ENCODE measurements around the gene TMEM178B. TPM values are rescaled to one million over a fixed set of nuclear protein-coding genes. Genes with fewer than 3 reads are reported as not detected.

TMEM178B gene
- total and polyA plus RNA-seq, 10 of the 15 experiments (the other 5 are each of a cell fraction or from before 2014, with no cell fraction given) = 0.01 to 1.1 (median 0.04) TPM; not detected in 2

DNA sequence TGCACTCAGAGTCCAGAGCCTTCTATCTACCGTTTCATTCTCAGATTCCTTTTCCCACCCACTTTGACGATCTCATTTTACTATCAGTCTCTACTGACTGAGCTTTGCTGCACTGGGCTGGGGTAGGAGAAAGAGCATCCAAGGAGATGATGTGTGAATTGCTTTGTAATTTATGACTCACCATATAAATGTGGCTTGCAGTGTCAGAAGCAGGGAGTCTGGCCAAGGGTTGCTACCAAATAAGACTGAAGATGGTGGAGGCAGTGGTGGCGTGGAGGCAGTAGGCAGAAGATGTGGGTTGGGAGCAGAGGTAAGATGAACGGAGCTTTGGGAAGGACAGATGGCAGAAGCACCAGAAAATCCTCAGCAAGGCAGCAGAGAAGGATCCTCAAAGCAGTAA, 404.0 kb downstream of the TMEM178B start:
- ChIA-PET CTCF (interaction anchor here (1.2 kb wide), 1 partner anchor 10 kb away, joined by 3 read pairs; no protein-coding TSS in a partner anchor), RAD21 (ENCODE audit: unreplicated experiment) (no interaction called here), POLR2A (no interaction called here), SMC1A (ENCODE audit: uncharacterized antibody, unreplicated experiment) (no interaction called here)
- intact Hi-C loops (cut with micrococcal nuclease; ENCODE audit: unreplicated experiment) = no loop called here
- ATAC-seq = no peak
- Histone ChIP-seq H3K4me2 (ENCODE audit: control insufficient read depth, insufficient read depth) (no peak overlapping the region), H3K27me3 (replicated peaks in 1 of 2; ENCODE audit: control insufficient read depth in 2 of 2, insufficient read depth in 2 of 2, low read length in 1 of 2) (peaks cover 0 to 3% of the 10 kb centered on the region in 2 experiments; a peak in 3 of 4 replicates), H3K9me3 (replicated peaks; ENCODE audit: control insufficient read depth, insufficient read depth, low read length) (no peaks in the 10 kb centered on the region), H3K79me2 (ENCODE audit: control insufficient read depth, insufficient read depth, low read length) (no peaks in the 10 kb centered on the region), H4K20me1 (ENCODE audit: control insufficient read depth, insufficient read depth) (no peaks in the 10 kb centered on the region), H3K4me1 (ENCODE audit: control insufficient read depth, insufficient read depth, low read length) (no peaks in the 10 kb centered on the region), H3K4me3 (no peak overlapping the region), H3K9ac (ENCODE audit: control insufficient read depth, insufficient read depth, low read length) (no peak overlapping the region), H2AFZ (ENCODE audit: control insufficient read depth, low read depth, low read length) (no peak overlapping the region), H3K36me3 (ENCODE audit: control insufficient read depth in 2 of 2, insufficient read depth in 2 of 2, low read length in 1 of 2) (no peaks in the 10 kb centered on the region), H3K27ac (ENCODE audit: control insufficient read depth, insufficient read depth) (no peak overlapping the region)
- no peak for DNase-seq (ENCODE audit: low read depth, low spot score)
- WGBS (ENCODE audit: insufficient coverage, insufficient replicate concordance, low lambda C conversion rate, missing lambda C conversion rate) = 29% methylated on average over 4 of the region's 4 CpGs
- TF ChIP-seq, protein P1, sequence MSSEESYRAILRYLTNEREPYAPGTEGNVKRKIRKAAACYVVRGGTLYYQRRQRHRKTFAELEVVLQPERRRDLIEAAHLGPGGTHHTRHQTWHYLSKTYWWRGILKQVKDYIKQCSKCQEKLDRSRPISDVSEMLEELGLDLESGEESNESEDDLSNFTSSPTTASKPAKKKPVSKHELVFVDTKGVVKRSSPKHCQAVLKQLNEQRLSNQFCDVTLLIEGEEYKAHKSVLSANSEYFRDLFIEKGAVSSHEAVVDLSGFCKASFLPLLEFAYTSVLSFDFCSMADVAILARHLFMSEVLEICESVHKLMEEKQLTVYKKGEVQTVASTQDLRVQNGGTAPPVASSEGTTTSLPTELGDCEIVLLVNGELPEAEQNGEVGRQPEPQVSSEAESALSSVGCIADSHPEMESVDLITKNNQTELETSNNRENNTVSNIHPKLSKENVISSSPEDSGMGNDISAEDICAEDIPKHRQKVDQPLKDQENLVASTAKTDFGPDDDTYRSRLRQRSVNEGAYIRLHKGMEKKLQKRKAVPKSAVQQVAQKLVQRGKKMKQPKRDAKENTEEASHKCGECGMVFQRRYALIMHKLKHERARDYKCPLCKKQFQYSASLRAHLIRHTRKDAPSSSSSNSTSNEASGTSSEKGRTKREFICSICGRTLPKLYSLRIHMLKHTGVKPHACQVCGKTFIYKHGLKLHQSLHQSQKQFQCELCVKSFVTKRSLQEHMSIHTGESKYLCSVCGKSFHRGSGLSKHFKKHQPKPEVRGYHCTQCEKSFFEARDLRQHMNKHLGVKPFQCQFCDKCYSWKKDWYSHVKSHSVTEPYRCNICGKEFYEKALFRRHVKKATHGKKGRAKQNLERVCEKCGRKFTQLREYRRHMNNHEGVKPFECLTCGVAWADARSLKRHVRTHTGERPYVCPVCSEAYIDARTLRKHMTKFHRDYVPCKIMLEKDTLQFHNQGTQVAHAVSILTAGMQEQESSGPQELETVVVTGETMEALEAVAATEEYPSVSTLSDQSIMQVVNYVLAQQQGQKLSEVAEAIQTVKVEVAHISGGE (CRISPR knock-in tag; IDR thresholded peaks at IDR 0.05) = no peak
- TF ChIP-seq ZNF384 (IDR thresholded peaks at IDR 0.05; ENCODE audit: borderline replicate concordance, low read depth, low read length) (no peak), YY1 (IDR thresholded peaks at IDR 0.05; ENCODE audit: low read depth, low read length) (no peak), SPI1 (IDR thresholded peaks at IDR 0.05; ENCODE audit: borderline replicate concordance, insufficient read depth, low read depth, low read length) (no peak), TAF1 (IDR thresholded peaks at IDR 0.05; ENCODE audit: borderline replicate concordance, low read depth, low read length) (no peak), MTA2 (IDR thresholded peaks at IDR 0.05; ENCODE audit: low read depth) (no peak), CREB1 (IDR thresholded peaks at IDR 0.05; ENCODE audit: low read depth) (no peak), ETV6 (conservative IDR thresholded peaks at IDR 0.05 in 1 of 2, IDR thresholded peaks at IDR 0.05 in 1 of 2; ENCODE audit: borderline replicate concordance in 1 of 2, low read depth in 1 of 2) (no peak), RBBP5 (conservative IDR thresholded peaks at IDR 0.05) (no peak), ATF7 (IDR thresholded peaks at IDR 0.05; ENCODE audit: low read depth) (no peak), NFIC (IDR thresholded peaks at IDR 0.05; ENCODE audit: low read depth, low read length) (no peak), PML (IDR thresholded peaks at IDR 0.05; ENCODE audit: low read length) (no peak)
- TF ChIP-seq, protein P2, sequence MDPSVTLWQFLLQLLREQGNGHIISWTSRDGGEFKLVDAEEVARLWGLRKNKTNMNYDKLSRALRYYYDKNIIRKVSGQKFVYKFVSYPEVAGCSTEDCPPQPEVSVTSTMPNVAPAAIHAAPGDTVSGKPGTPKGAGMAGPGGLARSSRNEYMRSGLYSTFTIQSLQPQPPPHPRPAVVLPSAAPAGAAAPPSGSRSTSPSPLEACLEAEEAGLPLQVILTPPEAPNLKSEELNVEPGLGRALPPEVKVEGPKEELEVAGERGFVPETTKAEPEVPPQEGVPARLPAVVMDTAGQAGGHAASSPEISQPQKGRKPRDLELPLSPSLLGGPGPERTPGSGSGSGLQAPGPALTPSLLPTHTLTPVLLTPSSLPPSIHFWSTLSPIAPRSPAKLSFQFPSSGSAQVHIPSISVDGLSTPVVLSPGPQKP (IDR thresholded peaks at IDR 0.05; ENCODE audit: low read depth, low read length) = no peak
- TF ChIP-seq, protein P3, sequence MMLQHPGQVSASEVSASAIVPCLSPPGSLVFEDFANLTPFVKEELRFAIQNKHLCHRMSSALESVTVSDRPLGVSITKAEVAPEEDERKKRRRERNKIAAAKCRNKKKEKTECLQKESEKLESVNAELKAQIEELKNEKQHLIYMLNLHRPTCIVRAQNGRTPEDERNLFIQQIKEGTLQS (IDR thresholded peaks at IDR 0.05; ENCODE audit: borderline replicate concordance, extremely low read depth, low read depth, low read length) = no peak
- TF ChIP-seq, protein P4, sequence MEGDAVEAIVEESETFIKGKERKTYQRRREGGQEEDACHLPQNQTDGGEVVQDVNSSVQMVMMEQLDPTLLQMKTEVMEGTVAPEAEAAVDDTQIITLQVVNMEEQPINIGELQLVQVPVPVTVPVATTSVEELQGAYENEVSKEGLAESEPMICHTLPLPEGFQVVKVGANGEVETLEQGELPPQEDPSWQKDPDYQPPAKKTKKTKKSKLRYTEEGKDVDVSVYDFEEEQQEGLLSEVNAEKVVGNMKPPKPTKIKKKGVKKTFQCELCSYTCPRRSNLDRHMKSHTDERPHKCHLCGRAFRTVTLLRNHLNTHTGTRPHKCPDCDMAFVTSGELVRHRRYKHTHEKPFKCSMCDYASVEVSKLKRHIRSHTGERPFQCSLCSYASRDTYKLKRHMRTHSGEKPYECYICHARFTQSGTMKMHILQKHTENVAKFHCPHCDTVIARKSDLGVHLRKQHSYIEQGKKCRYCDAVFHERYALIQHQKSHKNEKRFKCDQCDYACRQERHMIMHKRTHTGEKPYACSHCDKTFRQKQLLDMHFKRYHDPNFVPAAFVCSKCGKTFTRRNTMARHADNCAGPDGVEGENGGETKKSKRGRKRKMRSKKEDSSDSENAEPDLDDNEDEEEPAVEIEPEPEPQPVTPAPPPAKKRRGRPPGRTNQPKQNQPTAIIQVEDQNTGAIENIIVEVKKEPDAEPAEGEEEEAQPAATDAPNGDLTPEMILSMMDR (IDR thresholded peaks at IDR 0.05 in 2 of 3, conservative IDR thresholded peaks at IDR 0.05 in 1 of 3; ENCODE audit: control insufficient read depth in 2 of 3, extremely low read depth in 1 of 3, insufficient read depth in 1 of 3, low read depth in 3 of 3, low read length in 3 of 3) = no peak
- FAIRE-seq = no peak
- BruUV-seq (replicated peaks) = no TSS peak
- in situ Hi-C loops (cut with MboI) = no loop called here

All from GM12878 (cell line).